Measurements from ENCODE around the gene EPHA4. TPM values are rescaled to one million over a fixed set of nuclear protein-coding genes. Genes with fewer than 3 reads are reported as not detected.
A peak's percentile ranks its signal among the peaks of the same experiment; 100 is the strongest.

Gene EPHA4
- total RNA-seq, 1 experiment from 2014 or later = 20.2 TPM

DNA sequence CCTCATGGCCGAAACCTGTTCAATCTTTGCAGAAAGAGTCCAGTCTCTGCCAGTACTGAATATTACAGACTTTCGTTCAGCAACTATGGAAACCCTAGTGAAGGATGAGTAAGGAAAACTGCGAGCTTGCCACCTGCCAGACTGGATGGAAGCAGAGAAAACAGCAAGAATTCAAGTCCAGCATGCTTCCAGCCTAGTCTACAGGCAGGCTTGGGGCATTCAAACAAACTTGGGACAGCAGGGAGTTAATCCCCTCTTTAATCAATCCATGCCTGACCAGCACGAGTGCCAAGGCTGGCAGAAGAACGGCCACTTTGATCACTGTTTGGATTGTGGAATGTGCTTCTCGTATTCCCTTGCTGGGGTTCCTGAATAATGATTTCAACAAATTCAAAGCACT, 145.2 kb downstream of the EPHA4 start:
- Histone ChIP-seq H3K36me3 (replicated peaks; ENCODE audit: control insufficient read depth, insufficient read depth, low read length) (no peaks in the 10 kb centered on the region), H3K4me3 (ENCODE audit: insufficient read depth, low read depth, low read length) (no peak overlapping the region), H3K27me3 (ENCODE audit: control insufficient read depth, insufficient read depth, low read length) (no peaks in the 10 kb centered on the region)
- peak; percentile 35 for DNase-seq

DNA sequence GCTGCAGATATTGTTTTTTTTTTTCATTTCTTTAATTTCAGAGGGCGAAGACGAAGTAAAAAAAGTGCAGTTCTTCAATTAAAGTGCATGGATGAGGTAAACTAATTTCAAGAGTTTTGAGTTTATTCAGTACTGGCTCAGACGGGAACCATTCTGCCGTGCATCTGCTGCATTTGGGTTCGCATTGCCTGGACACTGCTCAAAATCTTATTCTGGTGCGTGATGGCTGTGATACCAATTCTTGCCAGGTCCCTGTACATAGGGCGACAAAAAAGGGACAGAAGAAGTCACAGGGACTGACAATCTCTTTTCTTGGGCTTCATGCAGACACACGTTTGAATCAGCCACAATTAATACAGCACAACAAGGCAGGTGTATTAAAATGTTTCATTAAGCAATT, 146.2 kb downstream of the EPHA4 start:
- DNase-seq = no peak
- H3K4me3 ChIP-seq (ENCODE audit: insufficient read depth, low read depth, low read length) = no peak overlapping the region
- no peaks in the 10 kb centered on the region for H3K27me3 ChIP-seq (ENCODE audit: control insufficient read depth, insufficient read depth, low read length)
- no peaks in the 10 kb centered on the region for H3K36me3 ChIP-seq (replicated peaks; ENCODE audit: control insufficient read depth, insufficient read depth, low read length)

DNA sequence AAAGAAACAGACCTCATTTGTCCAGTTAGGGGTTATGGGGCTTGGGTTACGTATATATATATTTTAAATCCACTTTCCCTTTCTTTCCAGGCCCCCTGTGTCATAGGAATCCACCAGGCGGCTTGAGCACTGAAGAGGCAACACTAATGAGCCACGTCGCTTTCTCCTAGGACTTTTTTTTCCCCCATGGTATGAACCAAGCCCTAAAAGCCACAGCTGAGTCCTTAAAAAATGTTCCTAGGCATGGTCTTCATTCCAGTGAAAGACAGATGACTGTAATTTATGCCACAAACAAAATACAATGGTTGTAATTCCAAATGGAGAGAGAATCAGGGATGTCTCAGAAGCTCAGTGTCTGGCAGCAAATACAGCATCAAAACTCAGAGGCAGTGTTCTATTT, 146.8 kb downstream of the EPHA4 start:
- no peak overlapping the region for H3K4me3 ChIP-seq (ENCODE audit: insufficient read depth, low read depth, low read length)
- no peak for DNase-seq
- H3K27me3 ChIP-seq (ENCODE audit: control insufficient read depth, insufficient read depth, low read length) = no peaks in the 10 kb centered on the region
- no peaks in the 10 kb centered on the region for H3K36me3 ChIP-seq (replicated peaks; ENCODE audit: control insufficient read depth, insufficient read depth, low read length)

DNA sequence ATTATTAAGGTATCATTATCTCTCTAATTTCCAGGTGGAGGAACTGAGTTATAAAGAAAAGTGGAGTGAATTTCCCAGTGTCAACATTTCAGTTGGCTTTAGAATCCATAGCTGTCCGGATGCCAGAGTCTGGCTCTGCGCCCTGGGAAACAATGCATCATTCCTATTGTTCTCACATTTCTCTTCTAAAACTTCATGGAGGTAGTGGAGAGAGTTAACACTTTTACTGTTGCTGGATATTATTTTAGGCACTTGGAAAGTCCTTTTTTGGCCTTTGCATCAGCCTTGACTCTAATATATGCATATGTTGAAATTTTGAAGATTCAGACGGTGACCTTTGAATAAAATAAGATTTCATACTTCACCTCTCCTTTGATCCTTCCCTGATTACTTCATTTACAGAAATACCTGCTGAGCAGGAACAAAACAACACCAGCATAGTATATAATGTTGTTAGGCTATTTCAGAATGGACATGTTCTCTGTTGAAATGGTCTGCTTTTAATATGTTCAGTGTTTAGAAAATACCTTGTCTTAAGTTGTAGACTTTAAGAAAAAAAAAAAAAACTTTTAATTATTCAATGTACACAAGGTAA, 148.8 kb downstream of the EPHA4 start:
- Histone ChIP-seq H3K36me3 (replicated peaks; ENCODE audit: control insufficient read depth, insufficient read depth, low read length) (no peaks in the 10 kb centered on the region), H3K27me3 (ENCODE audit: control insufficient read depth, insufficient read depth, low read length) (no peaks in the 10 kb centered on the region), H3K4me3 (ENCODE audit: insufficient read depth, low read depth, low read length) (no peak overlapping the region)
- DNase-seq = no peak

DNA sequence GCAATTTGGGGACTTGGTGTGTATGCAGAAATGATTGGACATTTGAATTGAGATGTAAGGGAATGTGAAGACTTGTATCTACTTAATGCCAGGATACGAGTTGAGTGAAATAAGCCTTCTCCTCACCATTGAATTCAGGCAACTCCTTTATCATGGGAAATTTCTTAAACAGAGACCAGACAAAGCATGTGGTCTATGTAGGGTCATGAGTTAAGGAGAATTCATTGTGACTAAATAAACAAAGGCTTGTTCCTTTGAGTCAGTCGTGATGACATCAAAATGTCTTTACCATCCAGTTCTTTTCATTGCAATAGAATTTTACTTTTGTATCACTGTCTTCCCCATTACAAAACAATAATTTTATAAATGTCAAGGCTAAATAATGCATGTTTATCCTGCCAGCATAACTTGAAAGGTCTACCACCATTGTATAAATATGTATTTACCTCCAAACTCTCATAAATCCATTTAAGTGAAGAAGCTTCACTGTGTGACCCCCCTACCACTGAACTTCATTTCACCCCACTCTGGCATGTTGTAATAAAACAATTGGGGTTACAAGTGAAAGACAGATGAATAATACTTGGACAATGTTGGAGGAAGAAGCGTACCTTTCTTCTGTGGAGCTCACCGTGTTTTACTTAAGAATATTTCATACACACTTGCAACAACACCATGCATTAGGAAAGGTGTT, 149.4 kb downstream of the EPHA4 start:
- Histone ChIP-seq H3K27me3 (ENCODE audit: control insufficient read depth, insufficient read depth, low read length) (no peaks in the 10 kb centered on the region), H3K36me3 (replicated peaks; ENCODE audit: control insufficient read depth, insufficient read depth, low read length) (no peaks in the 10 kb centered on the region), H3K4me3 (ENCODE audit: insufficient read depth, low read depth, low read length) (no peak overlapping the region)
- DNase-seq = no peak

DNA sequence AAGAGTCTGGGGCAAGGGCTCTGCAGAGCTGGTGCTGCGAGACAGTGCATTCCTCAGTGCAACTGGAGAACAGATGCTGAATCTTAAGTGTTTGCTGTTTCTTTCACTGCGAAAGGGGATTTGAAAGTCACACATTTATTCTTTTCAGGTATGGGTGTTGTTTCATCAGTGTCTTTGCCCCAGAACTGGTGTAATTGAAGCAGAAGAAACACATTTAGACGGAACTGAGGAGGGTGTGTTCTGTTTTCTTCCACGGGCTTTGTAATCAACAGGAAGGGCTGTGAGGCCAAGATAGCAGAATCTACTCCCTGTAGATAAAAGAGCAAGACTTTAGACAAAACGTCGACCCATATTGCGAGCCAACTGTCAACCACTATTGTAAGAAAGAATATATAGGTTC, 151.9 kb downstream of the EPHA4 start:
- H3K4me3 ChIP-seq (ENCODE audit: insufficient read depth, low read depth, low read length) = no peak overlapping the region
- no peaks in the 10 kb centered on the region for H3K27me3 ChIP-seq (ENCODE audit: control insufficient read depth, insufficient read depth, low read length)
- H3K36me3 ChIP-seq (replicated peaks; ENCODE audit: control insufficient read depth, insufficient read depth, low read length) = no peaks in the 10 kb centered on the region
- DNase-seq = no peak

DNA sequence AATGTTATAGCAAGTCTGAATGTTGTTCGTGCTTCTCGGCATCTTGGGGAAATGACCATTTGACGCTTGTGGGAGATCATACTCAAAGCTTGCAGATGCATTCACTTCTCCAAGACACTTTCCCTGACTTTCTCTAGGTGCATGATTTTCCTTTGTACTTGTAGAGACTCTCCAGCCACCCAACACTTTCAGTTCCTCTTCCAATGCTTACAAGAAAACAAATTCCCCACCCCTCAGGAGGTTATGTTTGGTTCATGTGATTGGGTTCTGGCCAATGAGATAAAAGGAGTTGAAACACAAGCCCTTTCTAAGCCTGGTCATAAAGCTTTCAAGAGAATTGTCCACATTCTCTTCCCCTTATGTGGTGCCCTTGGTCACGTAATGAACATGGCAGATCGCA, 156.3 kb downstream of the EPHA4 start:
- Histone ChIP-seq H3K36me3 (replicated peaks; ENCODE audit: control insufficient read depth, insufficient read depth, low read length) (no peaks in the 10 kb centered on the region), H3K27me3 (ENCODE audit: control insufficient read depth, insufficient read depth, low read length) (no peaks in the 10 kb centered on the region), H3K4me3 (ENCODE audit: insufficient read depth, low read depth, low read length) (no peak overlapping the region)
- no peak for DNase-seq

DNA sequence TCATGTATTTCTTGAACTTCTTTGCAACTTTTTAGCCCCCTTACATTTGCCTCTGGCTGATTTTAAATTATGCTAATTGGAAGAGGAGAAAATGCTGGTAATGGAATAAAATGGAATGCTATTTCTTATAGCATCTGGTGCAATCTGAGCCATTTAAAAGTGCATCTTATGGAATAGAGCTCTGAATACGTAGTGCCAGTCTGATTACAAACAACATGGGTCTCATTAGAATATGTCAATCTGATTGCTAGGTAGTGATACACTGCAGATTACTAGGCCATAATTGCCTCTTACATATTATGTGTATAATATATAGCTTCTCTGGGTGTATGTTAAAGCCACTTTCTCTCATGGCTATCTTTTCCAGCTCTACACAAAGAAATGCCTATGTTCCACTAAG, 159.1 kb downstream of the EPHA4 start:
- no peak for DNase-seq
- H3K36me3 ChIP-seq (replicated peaks; ENCODE audit: control insufficient read depth, insufficient read depth, low read length) = no peaks in the 10 kb centered on the region
- no peak overlapping the region for H3K4me3 ChIP-seq (ENCODE audit: insufficient read depth, low read depth, low read length)
- no peaks in the 10 kb centered on the region for H3K27me3 ChIP-seq (ENCODE audit: control insufficient read depth, insufficient read depth, low read length)

DNA sequence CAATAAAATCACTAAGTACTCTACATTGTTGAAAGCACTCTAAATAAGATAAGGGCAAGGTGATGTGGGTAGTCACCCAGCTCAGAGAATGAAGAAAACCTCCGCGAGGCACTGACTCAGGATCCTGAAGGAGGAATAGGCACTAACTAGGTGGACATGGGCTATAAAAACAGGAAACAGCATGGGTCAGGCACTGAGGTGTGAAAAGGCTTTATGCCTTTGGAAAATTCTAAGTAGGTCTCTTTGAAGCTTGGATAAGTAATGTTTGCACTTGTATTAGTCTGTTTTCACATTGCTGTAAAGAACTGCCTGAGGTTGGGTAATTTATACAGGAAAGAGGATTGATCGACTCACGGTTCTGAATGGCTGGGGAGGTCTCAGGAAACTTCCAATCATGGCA, 161.6 kb downstream of the EPHA4 start:
- no peak overlapping the region for H3K4me3 ChIP-seq (ENCODE audit: insufficient read depth, low read depth, low read length)
- DNase-seq = no peak
- H3K27me3 ChIP-seq (ENCODE audit: control insufficient read depth, insufficient read depth, low read length) = no peaks in the 10 kb centered on the region
- no peaks in the 10 kb centered on the region for H3K36me3 ChIP-seq (replicated peaks; ENCODE audit: control insufficient read depth, insufficient read depth, low read length)

DNA sequence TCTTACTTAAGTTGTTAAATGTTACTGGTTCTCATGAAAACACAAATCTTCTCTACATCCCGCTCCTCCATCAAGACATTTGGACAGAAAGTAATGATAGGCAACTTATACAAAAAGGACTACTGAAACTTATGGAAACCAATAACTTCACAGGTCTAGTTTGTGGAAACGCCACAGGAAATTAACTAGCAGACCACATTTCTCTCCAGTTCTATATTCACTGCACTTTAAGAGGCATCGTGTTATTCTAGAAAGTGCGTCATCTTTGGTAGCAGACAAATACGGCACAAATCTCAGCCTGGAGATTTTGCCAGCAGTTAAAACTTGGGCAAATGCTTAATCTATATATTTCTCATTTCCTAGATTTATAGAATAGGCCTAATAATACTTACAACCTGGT, 164.3 kb downstream of the EPHA4 start:
- no peaks in the 10 kb centered on the region for H3K27me3 ChIP-seq (ENCODE audit: control insufficient read depth, insufficient read depth, low read length)
- H3K4me3 ChIP-seq (ENCODE audit: insufficient read depth, low read depth, low read length) = no peak overlapping the region
- no peak for DNase-seq
- H3K36me3 ChIP-seq (replicated peaks; ENCODE audit: control insufficient read depth, insufficient read depth, low read length) = no peaks in the 10 kb centered on the region

DNA sequence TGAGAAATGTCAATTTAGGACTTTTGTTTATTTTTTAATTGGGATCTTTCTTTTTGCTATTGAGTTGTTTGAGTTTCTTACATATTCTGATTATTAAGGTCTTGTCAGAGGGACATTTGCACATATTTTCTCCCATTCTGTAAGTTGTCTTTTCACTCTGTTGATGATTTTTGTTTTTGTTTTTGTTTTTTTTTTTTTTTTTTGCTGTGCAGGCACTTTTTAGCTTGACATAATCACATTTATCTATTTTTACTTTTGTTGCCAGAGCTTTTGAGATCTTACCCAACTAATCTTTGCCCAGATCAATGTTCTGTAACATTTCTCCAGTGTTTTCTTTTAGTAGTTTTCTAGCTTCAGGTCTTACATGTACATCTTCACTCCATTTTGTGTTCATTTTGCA, 166.6 kb downstream of the EPHA4 start:
- no peaks in the 10 kb centered on the region for H3K36me3 ChIP-seq (replicated peaks; ENCODE audit: control insufficient read depth, insufficient read depth, low read length)
- no peak overlapping the region for H3K4me3 ChIP-seq (ENCODE audit: insufficient read depth, low read depth, low read length)
- no peak for DNase-seq
- H3K27me3 ChIP-seq (ENCODE audit: control insufficient read depth, insufficient read depth, low read length) = no peaks in the 10 kb centered on the region

DNA sequence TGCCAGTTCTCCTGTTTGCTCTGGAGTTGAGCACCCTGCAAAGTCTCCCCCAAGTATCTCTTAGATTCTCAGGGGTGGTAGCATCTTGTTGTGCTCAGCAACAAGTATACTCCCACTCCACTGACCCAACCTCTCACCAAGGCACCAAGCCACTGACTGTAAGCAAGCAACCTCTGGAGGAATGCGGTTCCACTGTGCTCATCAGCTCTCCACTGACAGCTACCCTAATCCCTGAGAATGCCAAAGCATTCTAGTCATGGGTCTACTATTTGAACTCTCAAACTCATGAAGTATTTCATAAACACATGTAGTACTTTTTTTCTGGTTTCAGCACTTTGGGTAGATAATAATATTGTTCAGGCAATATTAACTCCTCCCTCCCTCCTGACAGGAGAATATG, 170.0 kb downstream of the EPHA4 start:
- no peaks in the 10 kb centered on the region for H3K36me3 ChIP-seq (replicated peaks; ENCODE audit: control insufficient read depth, insufficient read depth, low read length)
- no peaks in the 10 kb centered on the region for H3K27me3 ChIP-seq (ENCODE audit: control insufficient read depth, insufficient read depth, low read length)
- no peak overlapping the region for H3K4me3 ChIP-seq (ENCODE audit: insufficient read depth, low read depth, low read length)
- no peak for DNase-seq

DNA sequence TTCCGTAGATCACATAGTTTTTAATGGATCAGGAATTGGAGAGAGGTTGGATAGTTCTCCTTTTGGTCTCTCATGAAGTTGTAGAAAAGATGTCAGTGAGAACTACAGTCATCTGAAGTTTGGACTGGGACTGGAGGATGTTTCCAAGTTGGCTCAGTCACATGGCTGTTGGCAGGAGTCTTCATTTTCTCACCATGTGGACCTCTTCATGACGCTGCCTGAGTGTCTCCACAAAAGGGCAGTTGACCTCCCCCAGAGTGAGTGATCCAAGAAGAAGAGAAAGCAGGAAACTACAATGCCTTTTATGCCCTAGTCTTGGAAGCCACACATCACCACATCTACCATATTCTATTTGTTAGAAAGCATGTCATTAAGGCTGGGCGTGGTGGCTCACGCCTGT, 171.7 kb downstream of the EPHA4 start:
- no peak overlapping the region for H3K4me3 ChIP-seq (ENCODE audit: insufficient read depth, low read depth, low read length)
- no peaks in the 10 kb centered on the region for H3K27me3 ChIP-seq (ENCODE audit: control insufficient read depth, insufficient read depth, low read length)
- no peaks in the 10 kb centered on the region for H3K36me3 ChIP-seq (replicated peaks; ENCODE audit: control insufficient read depth, insufficient read depth, low read length)
- DNase-seq = no peak

DNA sequence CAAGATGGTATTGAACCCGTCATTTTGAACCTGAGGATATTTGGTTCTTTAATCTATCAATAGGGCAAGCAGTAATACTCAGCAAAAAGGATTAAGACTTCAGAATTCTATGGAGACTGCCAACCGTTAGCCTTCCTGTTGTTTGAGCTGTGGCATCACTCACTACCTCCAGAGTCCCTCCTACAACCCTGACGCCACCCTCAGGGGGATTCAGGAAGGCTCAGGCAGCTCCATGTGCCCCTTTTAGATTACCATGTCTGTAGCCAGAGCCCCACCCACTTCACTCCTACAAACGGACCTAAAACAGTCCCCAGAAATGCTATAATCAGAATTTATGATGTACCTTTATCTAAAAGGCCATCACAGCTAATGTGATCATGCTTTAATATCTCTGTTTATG, 172.9 kb downstream of the EPHA4 start:
- H3K36me3 ChIP-seq (replicated peaks; ENCODE audit: control insufficient read depth, insufficient read depth, low read length) = no peaks in the 10 kb centered on the region

DNA sequence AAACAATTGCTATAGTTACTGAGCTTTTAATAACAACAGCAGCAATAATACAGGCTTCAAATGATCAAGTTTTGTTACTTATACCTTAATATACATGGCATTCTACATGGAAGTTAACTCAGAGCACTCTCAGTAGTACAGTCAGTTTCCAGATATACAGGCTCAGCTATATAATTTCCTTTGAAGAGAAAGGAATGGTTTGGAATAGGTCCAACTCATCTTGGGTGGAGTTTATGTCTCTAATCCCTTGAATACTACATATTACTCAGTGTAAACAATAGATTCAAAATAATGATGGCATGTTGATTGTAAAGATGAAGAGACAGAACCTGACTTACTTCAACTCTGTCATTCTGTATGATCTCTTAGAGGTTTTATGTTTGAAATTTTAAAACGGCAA, 174.9 kb downstream of the EPHA4 start:
- Histone ChIP-seq H3K27me3 (ENCODE audit: control insufficient read depth, insufficient read depth, low read length) (no peaks in the 10 kb centered on the region), H3K36me3 (replicated peaks; ENCODE audit: control insufficient read depth, insufficient read depth, low read length) (no peaks in the 10 kb centered on the region), H3K4me3 (ENCODE audit: insufficient read depth, low read depth, low read length) (no peak overlapping the region)
- DNase-seq = no peak

More for the DNA sequence above, 172.9 kb downstream of the EPHA4 start:
- no peak for DNase-seq
- H3K4me3 ChIP-seq (ENCODE audit: insufficient read depth, low read depth, low read length) = no peak overlapping the region
- no peaks in the 10 kb centered on the region for H3K27me3 ChIP-seq (ENCODE audit: control insufficient read depth, insufficient read depth, low read length)
